Spinal cord (tissue), 10 donors: ENCODE measurements around the gene ZNF101. TPM values are rescaled to one million over a fixed set of nuclear protein-coding genes. Genes with fewer than 3 reads are reported as not detected.

ENCODE experiments used
- DNase-seq, 6 donors: peaks; one replicate each; pipeline versions ENCODE4 v3.0.0 to v3.0.0-alpha.2; 2013 to 2015; ENCODE audit warnings: low spot score in 6 of 6, low read depth in 4 of 6
- H3K27ac ChIP-seq: one replicate; pipeline ENCODE4 v1.5.1; 2013; ENCODE audit warnings: low read depth, low read length, control low read depth
- H3K27me3 ChIP-seq: one replicate; pipeline ENCODE4 v1.6.1; 2013; ENCODE audit warnings: low read length; ENCODE audit not compliant: control insufficient read depth, insufficient read depth
- H3K36me3 ChIP-seq: one replicate; pipeline ENCODE4 v1.6.1; 2013; ENCODE audit warnings: low read length; ENCODE audit not compliant: control insufficient read depth, insufficient read depth
- H3K4me1 ChIP-seq: one replicate; pipeline ENCODE4 v1.6.1; 2013; ENCODE audit warnings: low read length; ENCODE audit not compliant: control insufficient read depth, insufficient read depth
- H3K4me3 ChIP-seq: one replicate; pipeline ENCODE4 v1.5.1; 2013; ENCODE audit warnings: low read depth, low read length, control low read depth
- H3K9me3 ChIP-seq: one replicate; pipeline ENCODE4 v1.6.1; 2013; ENCODE audit warnings: low read length; ENCODE audit not compliant: control insufficient read depth, insufficient read depth
- WGBS: methylation state at CpG from one replicate; pipeline ENCODE4 v1.1.5; 2013; ENCODE audit warnings: missing lambda C conversion rate; ENCODE audit not compliant: insufficient coverage; 5-methylcytosine and 5-hydroxymethylcytosine counted together
- polyA plus RNA-seq, 2 donors: library from polyadenylated mRNA; unstranded; fragments of 120-200 nt; gene quantifications; one replicate each; pipeline ENCODE4 v1.2.1, GENCODE V29; 2013; ENCODE audit not compliant: insufficient read length in 2 of 2
- total RNA-seq, 2 donors: library from RNA; depleted of rRNA in 1 of 2; stranded (reverse); fragments of 120-200 nt in 1 of 2; fragments of >200 nt in 1 of 2; gene quantifications; one replicate each; pipeline versions ENCODE4 v1.2.3 to v1.2.4, GENCODE V29; 2013 to 2014
- donor health status: healthy.

The ZNF101 gene
- total and polyA plus RNA-seq, 4 donors, result 9.7 to 19.1 (median 11.6) TPM

DNA sequence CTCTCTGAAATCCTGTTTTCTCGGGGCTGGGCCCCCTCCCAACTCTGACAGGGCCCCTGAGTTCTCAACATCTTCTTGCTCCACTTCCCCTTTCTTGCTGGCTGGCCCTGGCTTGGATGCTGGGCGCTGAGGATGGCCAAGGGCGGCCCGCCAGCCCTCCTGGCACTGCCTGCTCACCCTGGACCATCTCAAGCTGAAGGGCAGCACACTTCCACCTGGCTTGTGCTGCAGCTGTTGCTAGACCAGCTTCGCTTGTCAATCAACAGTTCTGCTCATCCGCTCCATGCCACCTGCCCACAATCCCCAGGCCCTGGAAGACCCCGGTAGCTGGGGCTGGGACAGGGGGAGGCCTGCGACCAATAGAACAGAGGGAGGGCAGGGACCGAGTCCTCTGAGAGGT, 18.3 kb upstream of the ZNF101 start:
- Histone ChIP-seq H3K4me3 (no peak overlapping the region), H3K4me1 (peaks cover 19% of the 10 kb centered on the region), H3K36me3 (peaks cover 98% of the 10 kb centered on the region), H3K27ac (no peak overlapping the region), H3K27me3 (no peaks in the 10 kb centered on the region), H3K9me3 (no peaks in the 10 kb centered on the region)
- 94% methylated on average over 9 of the region's 9 CpGs for WGBS
- no peak for DNase-seq

- WGBS, result 50% methylated on average over 12 of the region's 13 CpGs
- H3K4me3 ChIP-seq, result no peak overlapping the region
- peaks cover 98% of the 10 kb centered on the region for H3K36me3 ChIP-seq
- no peak overlapping the region for H3K27ac ChIP-seq
- no peaks in the 10 kb centered on the region for H3K27me3 ChIP-seq
- H3K4me1 ChIP-seq, result peaks cover 19% of the 10 kb centered on the region
- H3K9me3 ChIP-seq, result no peaks in the 10 kb centered on the region
- DNase-seq, result peak in 2 of 6 donors; percentile 12 to 48
Observed at GRCh38 chr19:19651076-19651475, 17.6 kb upstream of the ZNF101 start.

GRCh38 chr19:19652482-19653295, 15.9 kb upstream of the ZNF101 start:
- DNase-seq, result no peak
- Histone ChIP-seq H3K36me3 (peaks cover 97% of the 10 kb centered on the region), H3K27me3 (no peaks in the 10 kb centered on the region), H3K4me3 (no peak overlapping the region), H3K4me1 (peaks cover 19% of the 10 kb centered on the region), H3K27ac (peak overlapping the region; percentile 33), H3K9me3 (no peaks in the 10 kb centered on the region)
- WGBS, result 90% methylated on average over 18 of the region's 24 CpGs

- Histone ChIP-seq H3K4me3 (no peak overlapping the region), H3K36me3 (peaks cover 99% of the 10 kb centered on the region), H3K27me3 (no peaks in the 10 kb centered on the region), H3K9me3 (no peaks in the 10 kb centered on the region), H3K4me1 (peaks cover 19% of the 10 kb centered on the region), H3K27ac (no peak overlapping the region)
- 96% methylated on average over 23 of the region's 23 CpGs for WGBS
- no peak for DNase-seq
Observed at GRCh38 chr19:19653597-19654147, 15.0 kb upstream of the ZNF101 start.

- no peak for DNase-seq
- H3K4me1 ChIP-seq, result peaks cover 19% of the 10 kb centered on the region
- 94% methylated on average over 13 of the region's 15 CpGs for WGBS
- H3K36me3 ChIP-seq, result peaks cover 100% of the 10 kb centered on the region
- H3K27ac ChIP-seq, result no peak overlapping the region
- no peak overlapping the region for H3K4me3 ChIP-seq
- H3K9me3 ChIP-seq, result no peaks in the 10 kb centered on the region
- no peaks in the 10 kb centered on the region for H3K27me3 ChIP-seq
Observed at GRCh38 chr19:19654441-19654840, 14.2 kb upstream of the ZNF101 start.

DNA sequence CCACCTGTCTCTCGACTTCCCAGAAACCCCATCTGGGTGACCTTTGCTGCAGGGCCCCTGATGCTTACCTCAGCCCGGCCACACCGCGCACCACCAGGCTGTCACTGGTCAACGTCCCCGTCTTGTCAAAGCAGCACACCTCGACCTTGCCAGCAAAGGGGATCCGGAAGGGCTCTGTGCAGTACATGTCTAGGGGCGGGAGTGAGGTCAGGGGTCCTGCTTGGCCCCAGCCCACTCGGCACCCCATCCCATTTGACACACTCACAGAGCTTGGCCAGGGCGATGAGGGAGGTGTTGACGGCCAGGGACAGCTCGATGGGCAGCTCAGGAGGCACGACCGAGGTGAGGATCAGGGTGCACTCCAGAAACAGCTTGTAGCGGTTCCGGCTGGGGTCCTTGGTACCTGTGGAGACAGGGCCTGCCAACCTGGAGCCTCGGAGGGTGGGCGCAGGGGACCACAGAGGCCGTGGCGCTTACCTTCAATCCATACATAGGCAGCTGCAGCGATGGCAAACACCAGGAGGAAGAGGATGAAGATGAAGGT, 13.5 kb upstream of the ZNF101 start:
- DNase-seq, result no peak
- no peaks in the 10 kb centered on the region for H3K27me3 ChIP-seq
- no peak overlapping the region for H3K27ac ChIP-seq
- 98% methylated on average over 18 of the region's 22 CpGs for WGBS
- H3K4me1 ChIP-seq, result peaks cover 19% of the 10 kb centered on the region
- peaks cover 100% of the 10 kb centered on the region for H3K36me3 ChIP-seq
- H3K9me3 ChIP-seq, result no peaks in the 10 kb centered on the region
- H3K4me3 ChIP-seq, result no peak overlapping the region

DNA sequence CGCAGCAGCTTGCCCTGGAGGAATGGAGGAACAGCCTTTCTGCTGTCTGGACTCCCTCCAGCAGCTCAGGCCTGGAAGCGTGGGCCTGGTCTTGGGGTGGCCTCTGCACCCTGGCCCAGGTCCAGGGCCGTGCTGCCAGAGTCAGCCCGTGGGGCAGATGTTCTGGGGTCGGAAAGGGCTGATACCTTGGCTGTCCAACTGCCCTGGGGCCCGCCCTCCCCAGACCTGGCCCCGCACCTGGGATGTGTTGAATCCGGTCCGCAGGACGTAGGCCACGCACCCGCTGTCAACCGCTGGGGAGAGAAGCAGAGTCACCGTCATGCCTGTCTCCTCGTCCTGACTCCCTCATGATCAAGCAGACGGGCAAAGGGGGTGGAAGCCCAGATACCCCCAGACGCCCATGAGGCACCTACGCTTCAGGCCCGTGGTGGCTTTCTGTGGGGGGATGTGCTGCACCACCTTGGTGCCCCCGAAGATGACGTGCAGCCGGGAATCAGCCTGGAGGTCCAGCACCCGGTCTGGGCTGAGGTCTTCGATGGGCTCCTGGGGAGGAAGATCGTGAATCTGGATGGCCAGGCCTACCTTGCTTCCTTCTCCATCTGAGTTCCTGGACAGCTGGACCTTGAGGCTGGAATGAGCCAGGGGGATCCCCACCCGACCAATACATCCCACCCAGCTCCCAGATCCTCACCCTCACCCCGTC, 12.8 kb upstream of the ZNF101 start:
- peaks cover 94% of the 10 kb centered on the region for H3K36me3 ChIP-seq
- no peak overlapping the region for H3K4me3 ChIP-seq
- no peaks in the 10 kb centered on the region for H3K27me3 ChIP-seq
- DNase-seq, result no peak
- peaks cover 18% of the 10 kb centered on the region for H3K4me1 ChIP-seq
- H3K9me3 ChIP-seq, result no peaks in the 10 kb centered on the region
- WGBS, result 96% methylated on average over 27 of the region's 27 CpGs
- no peak overlapping the region for H3K27ac ChIP-seq

GRCh38 chr19:19656451-19657396, 11.9 kb upstream of the ZNF101 start:
- no peaks in the 10 kb centered on the region for H3K9me3 ChIP-seq
- no peak overlapping the region for H3K4me3 ChIP-seq
- 96% methylated on average over 32 of the region's 33 CpGs for WGBS
- no peak for DNase-seq
- H3K27ac ChIP-seq, result no peak overlapping the region
- H3K27me3 ChIP-seq, result no peaks in the 10 kb centered on the region
- H3K4me1 ChIP-seq, result peaks cover 17% of the 10 kb centered on the region
- peaks cover 92% of the 10 kb centered on the region for H3K36me3 ChIP-seq

DNA sequence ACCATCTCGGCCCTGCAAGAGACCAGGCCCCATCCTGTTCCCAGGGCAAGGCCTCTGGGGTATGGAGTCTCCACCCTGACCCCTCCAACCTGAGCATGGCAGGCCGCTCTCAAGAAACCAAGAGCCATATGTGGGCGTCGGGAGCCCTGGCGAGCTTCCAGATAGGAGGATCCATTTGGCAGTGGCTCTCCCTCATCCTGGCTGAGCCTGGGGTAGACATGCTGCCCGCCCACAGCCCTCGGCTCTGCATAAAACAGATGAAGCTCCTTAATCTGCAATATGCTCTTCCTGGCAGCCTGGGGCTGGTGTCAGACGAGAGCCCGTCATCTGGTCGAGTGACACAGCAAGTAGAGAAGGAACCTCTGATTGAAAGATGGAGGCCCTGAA, 11.2 kb upstream of the ZNF101 start:
- Histone ChIP-seq H3K27ac (no peak overlapping the region), H3K36me3 (peaks cover 85% of the 10 kb centered on the region), H3K27me3 (no peaks in the 10 kb centered on the region), H3K4me1 (peaks cover 19% of the 10 kb centered on the region), H3K4me3 (no peak overlapping the region), H3K9me3 (no peaks in the 10 kb centered on the region)
- DNase-seq, result peak in 2 of 6 donors; percentile 21 to 85
- 77% methylated on average over 10 of the region's 10 CpGs for WGBS
